DOHH2 (cell line): ENCODE data around the gene SV2A.

ENCODE experiments used
- H3F3A ChIP-seq: fragments of 200-600 bp; sonication (generic), shearing (Covaris generic); 2 replicates; pipeline ENCODE4 v1.6.0; 2016; ENCODE audit warnings: antibody characterized with exemption, mild to moderate bottlenecking; ENCODE audit not compliant: control insufficient read depth, insufficient read depth
- H3K27ac ChIP-seq: fragments of 200-600 bp; sonication (generic); 2 replicates; pipeline ENCODE4 v1.5.1; 2014; ENCODE audit warnings: low read depth, mild to moderate bottlenecking, low read length, moderate library complexity
- H3K27me3 ChIP-seq: fragments of 200-600 bp; sonication (generic); 2 replicates; pipeline ENCODE4 v1.6.1; 2014; ENCODE audit warnings: mild to moderate bottlenecking, low read length, mixed read lengths; ENCODE audit not compliant: control insufficient read depth
- H3K36me3 ChIP-seq: fragments of 200-600 bp; sonication (generic); 2 replicates; pipeline ENCODE4 v1.6.1; 2014; ENCODE audit warnings: mild to moderate bottlenecking, low read length, moderate library complexity, mixed read lengths; ENCODE audit not compliant: control insufficient read depth
- H3K4me1 ChIP-seq: fragments of 200-600 bp; sonication (generic); 2 replicates; pipeline ENCODE4 v1.6.1; 2014; ENCODE audit warnings: mild to moderate bottlenecking, low read length, mixed read lengths; ENCODE audit not compliant: control insufficient read depth
- H3K4me2 ChIP-seq: fragments of 200-600 bp; sonication (generic); 2 replicates; pipeline ENCODE4 v1.6.0; 2014; ENCODE audit warnings: mild to moderate bottlenecking, low read length, moderate library complexity
- H3K4me3 ChIP-seq: fragments of 200-600 bp; sonication (generic); 2 replicates; pipeline ENCODE4 v1.5.1; 2014; ENCODE audit warnings: mild to moderate bottlenecking, low read length, mixed read lengths
- H3K79me2 ChIP-seq: fragments of 200-600 bp; sonication (generic); 2 replicates; pipeline ENCODE4 v1.6.1; 2014; ENCODE audit warnings: mild to moderate bottlenecking, low read length, mixed read lengths; ENCODE audit not compliant: control insufficient read depth
- H3K9me2 ChIP-seq: fragments of 200-600 bp; sonication (generic); replicated peaks from 2 replicates; pipeline ENCODE4 v1.6.1; 2014; ENCODE audit warnings: mild to moderate bottlenecking, low read length, mixed read lengths; ENCODE audit not compliant: control insufficient read depth
- H3K9me3 ChIP-seq: fragments of 200-600 bp; sonication (generic); 2 replicates; pipeline ENCODE4 v1.6.1; 2014; ENCODE audit warnings: antibody characterized with exemption, low read length, mixed read lengths; ENCODE audit not compliant: control insufficient read depth, insufficient read depth
- H4K20me1 ChIP-seq: fragments of 200-600 bp; sonication (generic); 2 replicates; pipeline ENCODE4 v1.6.0; 2014; ENCODE audit warnings: low read depth, mild to moderate bottlenecking, antibody characterized with exemption, low read length, moderate library complexity; ENCODE audit not compliant: control insufficient read depth, insufficient read depth
- CTCF ChIP-seq: fragments of 200-600 bp; sonication (generic); IDR thresholded peaks from one replicate; pipeline ENCODE4 v1.5.1; 2014; ENCODE audit warnings: antibody characterized with exemption, mild to moderate bottlenecking, low read depth, low read length; ENCODE audit not compliant: poor library complexity, severe bottlenecking
- EZH2phosphoT487 ChIP-seq: fragments of 200-600 bp; sonication (generic); IDR thresholded peaks from 2 replicates; pipeline ENCODE4 v1.6.1; 2017; ENCODE audit warnings: borderline replicate concordance, mild to moderate bottlenecking, antibody characterized with exemption, low read length, moderate library complexity, mixed read lengths

Gene SV2A

GRCh38 chr1:149927563-149928400 lies 10.1 kb upstream of the SV2A start, which contains the start of gene SF3B4:
Gene SF3B4, minus strand, starts transcription at chr1:149927803. Its CDS starts 44 bp downstream, at chr1:149927759.
- H3K4me1 ChIP-seq, result peaks cover 29% of the 10 kb centered on the region
- H3K4me2 ChIP-seq, result peak within 1 kb of the TSS; percentile 85
- no peaks in the 10 kb centered on the region for H3F3A ChIP-seq
- H3K9me3 ChIP-seq, result no peaks in the 10 kb centered on the region
- TF ChIP-seq CTCF (no peak), EZH2phosphoT487 (no peak)
- H3K27ac ChIP-seq, result peak within 1 kb of the TSS; percentile 79
- H3K9me2 ChIP-seq, result no peaks in the 10 kb centered on the region
- H3K36me3 ChIP-seq, result peaks cover 47% of the 10 kb centered on the region
- H3K4me3 ChIP-seq, result peak within 1 kb of the TSS; percentile 93
- peaks cover 34% of the 10 kb centered on the region for H3K79me2 ChIP-seq
- H3K27me3 ChIP-seq, result no peaks in the 10 kb centered on the region
- peaks cover 19% of the 10 kb centered on the region for H4K20me1 ChIP-seq

- Histone ChIP-seq H3K4me1 (peaks cover 29% of the 10 kb centered on the region), H3K36me3 (peaks cover 52% of the 10 kb centered on the region), H3K9me2 (no peaks in the 10 kb centered on the region), H3K27ac (peak overlapping the region; percentile 79), H3K79me2 (peaks cover 34% of the 10 kb centered on the region), H3K9me3 (no peaks in the 10 kb centered on the region), H3K27me3 (no peaks in the 10 kb centered on the region), H4K20me1 (peaks cover 19% of the 10 kb centered on the region), H3K4me2 (peak overlapping the region; percentile 85), H3F3A (no peaks in the 10 kb centered on the region; the same call in 1 of the 2 replicates), H3K4me3 (peak overlapping the region; percentile 93)
- TF ChIP-seq EZH2phosphoT487 (no peak), CTCF (no peak)
Measured at GRCh38 chr1:149927056-149927562, 9.5 kb upstream of the SV2A start.

- peaks cover 19% of the 10 kb centered on the region for H4K20me1 ChIP-seq
- H3K9me2 ChIP-seq, result no peaks in the 10 kb centered on the region
- peaks cover 5% of the 10 kb centered on the region for H3F3A ChIP-seq
- H3K4me3 ChIP-seq, result peak overlapping the region; percentile 93
- no peak overlapping the region for H3K27ac ChIP-seq
- H3K27me3 ChIP-seq, result no peaks in the 10 kb centered on the region
- H3K4me2 ChIP-seq, result peak overlapping the region; percentile 85
- H3K4me1 ChIP-seq, result peaks cover 29% of the 10 kb centered on the region
- H3K9me3 ChIP-seq, result no peaks in the 10 kb centered on the region
- H3K36me3 ChIP-seq, result peaks cover 57% of the 10 kb centered on the region
- TF ChIP-seq EZH2phosphoT487 (no peak), CTCF (no peak)
- peaks cover 34% of the 10 kb centered on the region for H3K79me2 ChIP-seq
Measured at GRCh38 chr1:149926296-149926695, 8.7 kb upstream of the SV2A start.
